Mesenchymal stem cell (in vitro differentiated cells and primary cell): Measurements from ENCODE around the gene CCDC27.

ENCODE experiments used
- DNase-seq: peaks from one replicate; pipeline ENCODE4 v3.0.0-alpha.2; 2013
- H2AFZ ChIP-seq: one replicate; pipeline ENCODE4 v1.6.1; 2013; ENCODE audit warnings: low read depth, mild to moderate bottlenecking, control low read depth, inconsistent platforms, low read length, moderate library complexity
- H2AK5ac ChIP-seq: 2 replicates; pipeline ENCODE4 v1.6.1; 2013; ENCODE audit warnings: low read length, moderate library complexity, mild to moderate bottlenecking, inconsistent platforms; ENCODE audit not compliant: severe bottlenecking
- H2BK120ac ChIP-seq: one replicate; pipeline ENCODE4 v1.6.1; 2013; ENCODE audit warnings: low read depth, mild to moderate bottlenecking, inconsistent platforms, low read length, moderate library complexity
- H2BK12ac ChIP-seq, 2 experiments: one replicate each; pipeline ENCODE4 v1.6.1; 2013; ENCODE audit warnings: inconsistent platforms in 2 of 2, low read length in 2 of 2, mild to moderate bottlenecking in 2 of 2, moderate library complexity in 2 of 2, control low read depth in 1 of 2
- H2BK15ac ChIP-seq: one replicate; pipeline ENCODE4 v1.6.1; 2013; ENCODE audit warnings: mild to moderate bottlenecking, low read depth, inconsistent platforms; ENCODE audit not compliant: poor library complexity, severe bottlenecking
- H2BK5ac ChIP-seq: 2 replicates; pipeline ENCODE4 v1.6.1; 2013; ENCODE audit warnings: low read depth, mild to moderate bottlenecking, low read length, control low read depth, inconsistent platforms; ENCODE audit not compliant: poor library complexity, severe bottlenecking
- H3K14ac ChIP-seq, 2 experiments: one replicate each; pipeline ENCODE4 v1.6.1; 2013; ENCODE audit warnings: inconsistent platforms in 2 of 2, low read length in 2 of 2, control low read depth in 1 of 2, mild to moderate bottlenecking in 1 of 2, moderate library complexity in 1 of 2
- H3K18ac ChIP-seq, 2 experiments: one replicate each; pipeline ENCODE4 v1.6.1; 2013; ENCODE audit warnings: inconsistent platforms in 2 of 2, low read length in 2 of 2, control low read depth in 1 of 2, low read depth in 1 of 2, mild to moderate bottlenecking in 1 of 2
- H3K23ac ChIP-seq, 2 experiments: one replicate each; pipeline ENCODE4 v1.6.1; 2013; ENCODE audit warnings: inconsistent platforms in 2 of 2, low read length in 2 of 2, mild to moderate bottlenecking in 2 of 2, moderate library complexity in 2 of 2, control low read depth in 1 of 2
- H3K27ac ChIP-seq: 2 replicates; pipeline ENCODE4 v1.5.1; 2013; ENCODE audit warnings: mild to moderate bottlenecking, moderate library complexity, low read length, control low read depth, inconsistent platforms; ENCODE audit not compliant: poor library complexity, severe bottlenecking
- H3K27me3 ChIP-seq, 2 experiments: 2 replicates each; pipeline versions ENCODE4 v1.6.1 to v1.7.0; 2013; ENCODE audit warnings: low read length in 2 of 2, mild to moderate bottlenecking in 2 of 2, moderate library complexity in 2 of 2, control low read depth in 1 of 2, inconsistent platforms in 1 of 2; ENCODE audit not compliant: control insufficient read depth in 1 of 2, insufficient read depth in 1 of 2
- H3K36me3 ChIP-seq, 2 experiments: 2 replicates each; pipeline versions ENCODE4 v1.6.1 to v1.7.0; 2013; ENCODE audit warnings: low read length in 2 of 2, control low read depth in 1 of 2, inconsistent platforms in 1 of 2, low read depth in 1 of 2, mild to moderate bottlenecking in 1 of 2; ENCODE audit not compliant: insufficient read depth in 2 of 2, control insufficient read depth in 1 of 2
- H3K4ac ChIP-seq, 2 experiments: one replicate each; pipeline ENCODE4 v1.6.1; 2013; ENCODE audit warnings: inconsistent platforms in 2 of 2, low read length in 2 of 2, mild to moderate bottlenecking in 2 of 2, moderate library complexity in 2 of 2, control low read depth in 1 of 2, low read depth in 1 of 2
- H3K4me1 ChIP-seq: 2 replicates; pipeline ENCODE4 v1.6.1; 2013; ENCODE audit warnings: low read depth, low read length, control low read depth; ENCODE audit not compliant: control insufficient read depth, insufficient read depth
- H3K4me2 ChIP-seq: 2 replicates; pipeline ENCODE4 v1.6.1; 2013; ENCODE audit warnings: low read length, mild to moderate bottlenecking, inconsistent platforms; ENCODE audit not compliant: poor library complexity, severe bottlenecking
- H3K4me3 ChIP-seq, 2 experiments: 2 replicates each; pipeline versions ENCODE4 v1.5.1 to v1.7.0; 2013; ENCODE audit warnings: low read length in 2 of 2, mild to moderate bottlenecking in 2 of 2, control low read depth in 1 of 2, low read depth in 1 of 2; ENCODE audit not compliant: insufficient read depth in 1 of 2
- H3K79me1 ChIP-seq: replicated peaks from 2 replicates; pipeline ENCODE4 v1.6.1; 2013; ENCODE audit warnings: mild to moderate bottlenecking, control low read depth, low read length, inconsistent platforms; ENCODE audit not compliant: poor library complexity, severe bottlenecking
- H3K9ac ChIP-seq: 2 replicates; pipeline ENCODE4 v1.7.0; 2013; ENCODE audit warnings: mild to moderate bottlenecking, low read length, moderate library complexity
- H3K9me3 ChIP-seq: 2 replicates; pipeline ENCODE4 v1.7.0; 2013; ENCODE audit warnings: mild to moderate bottlenecking, low read length; ENCODE audit not compliant: control insufficient read depth
- H4K8ac ChIP-seq: one replicate; pipeline ENCODE4 v1.6.1; 2013; ENCODE audit warnings: inconsistent platforms, mild to moderate bottlenecking, low read length, moderate library complexity
- H4K91ac ChIP-seq: one replicate; pipeline ENCODE4 v1.6.1; 2013; ENCODE audit warnings: mild to moderate bottlenecking, low read length, inconsistent platforms
- WGBS: methylation state at CpG from one replicate; pipeline ENCODE4 v1.1.7; 2013; ENCODE audit warnings: mixed read lengths; 5-methylcytosine and 5-hydroxymethylcytosine counted together

CCDC27 gene

GRCh38 chr1:3712573-3713535 lies 39.4 kb upstream of the CCDC27 start:
- no peak overlapping the region for H3K27ac ChIP-seq

GRCh38 chr1:3713840-3714239 lies 38.4 kb upstream of the CCDC27 start:
- Histone ChIP-seq H3K79me1 (no peaks in the 10 kb centered on the region), H3K4me2 (no peak overlapping the region), H2AFZ (no peak overlapping the region), H3K14ac (no peak overlapping the region), H3K4me1 (peaks cover 2% of the 10 kb centered on the region), H3K36me3 (no peaks in the 10 kb centered on the region), H3K9ac (no peak overlapping the region), H3K9me3 (no peaks in the 10 kb centered on the region), H3K4ac (no peak overlapping the region), H3K27me3 (peaks cover 64 to 88% of the 10 kb centered on the region in 2 experiments), H2AK5ac (no peak overlapping the region), H3K23ac (no peak overlapping the region), H3K18ac (no peak overlapping the region), H2BK12ac (no peak overlapping the region), H2BK15ac (no peak overlapping the region), H2BK5ac (no peak overlapping the region), H3K27ac (no peak overlapping the region), H2BK120ac (no peak overlapping the region), H3K4me3 (no peak overlapping the region), H4K91ac (no peak overlapping the region), H4K8ac (no peak overlapping the region)
- WGBS, result 77% methylated on average over 7 of the region's 7 CpGs
- DNase-seq, result no peak

More at GRCh38 chr1:3712573-3713535, 39.4 kb upstream of the CCDC27 start:
- Histone ChIP-seq H3K23ac (no peak overlapping the region), H3K4me3 (no peak overlapping the region), H3K9ac (no peak overlapping the region), H3K4me1 (no peaks in the 10 kb centered on the region), H3K4me2 (no peak overlapping the region), H2BK5ac (no peak overlapping the region), H4K91ac (no peak overlapping the region), H2AK5ac (no peak overlapping the region), H3K36me3 (no peaks in the 10 kb centered on the region), H2BK120ac (no peak overlapping the region), H3K18ac (no peak overlapping the region), H3K9me3 (no peaks in the 10 kb centered on the region), H2BK15ac (no peak overlapping the region), H4K8ac (no peak overlapping the region), H2BK12ac (no peak overlapping the region), H3K4ac (no peak overlapping the region), H2AFZ (no peak overlapping the region), H3K79me1 (no peaks in the 10 kb centered on the region), H3K27me3 (peaks cover 72 to 93% of the 10 kb centered on the region in 2 experiments), H3K14ac (no peak overlapping the region)
- WGBS, result 75% methylated on average over 19 of the region's 19 CpGs
- no peak for DNase-seq

GRCh38 chr1:3714284-3714741 lies 37.9 kb upstream of the CCDC27 start:
- no peaks in the 10 kb centered on the region for H3K79me1 ChIP-seq
- H3K27ac ChIP-seq, result no peak overlapping the region
- H4K8ac ChIP-seq, result no peak overlapping the region
- H4K91ac ChIP-seq, result no peak overlapping the region
- no peak overlapping the region for H2BK12ac ChIP-seq
- H3K36me3 ChIP-seq, result no peaks in the 10 kb centered on the region
- WGBS, result 80% methylated on average over 10 of the region's 10 CpGs
- no peak overlapping the region for H2BK120ac ChIP-seq
- H3K18ac ChIP-seq, result no peak overlapping the region
- H2AK5ac ChIP-seq, result no peak overlapping the region
- H3K4me2 ChIP-seq, result no peak overlapping the region
- H3K9ac ChIP-seq, result no peak overlapping the region
- H3K14ac ChIP-seq, result no peak overlapping the region
- peaks cover 2% of the 10 kb centered on the region for H3K4me1 ChIP-seq
- H2AFZ ChIP-seq, result no peak overlapping the region
- no peak overlapping the region for H3K23ac ChIP-seq
- no peak overlapping the region for H2BK5ac ChIP-seq
- DNase-seq, result no peak
- no peak overlapping the region for H2BK15ac ChIP-seq
- no peak overlapping the region for H3K4me3 ChIP-seq
- H3K27me3 ChIP-seq, result peaks cover 61 to 88% of the 10 kb centered on the region in 2 experiments
- H3K4ac ChIP-seq, result no peak overlapping the region
- H3K9me3 ChIP-seq, result no peaks in the 10 kb centered on the region

- H3K23ac ChIP-seq, result no peak overlapping the region
- no peak overlapping the region for H3K4me3 ChIP-seq
- peaks cover 56 to 87% of the 10 kb centered on the region in 2 experiments for H3K27me3 ChIP-seq
- no peak overlapping the region for H2BK120ac ChIP-seq
- no peak overlapping the region for H3K4me2 ChIP-seq
- H3K79me1 ChIP-seq, result no peaks in the 10 kb centered on the region
- H3K9me3 ChIP-seq, result no peaks in the 10 kb centered on the region
- H4K91ac ChIP-seq, result no peak overlapping the region
- no peak overlapping the region for H3K4ac ChIP-seq
- H3K18ac ChIP-seq, result no peak overlapping the region
- H2BK5ac ChIP-seq, result no peak overlapping the region
- H3K9ac ChIP-seq, result no peak overlapping the region
- no peak overlapping the region for H3K27ac ChIP-seq
- no peak for DNase-seq
- H3K14ac ChIP-seq, result no peak overlapping the region
- H2AK5ac ChIP-seq, result no peak overlapping the region
- no peak overlapping the region for H2AFZ ChIP-seq
- H2BK15ac ChIP-seq, result no peak overlapping the region
- WGBS, result 86% methylated on average over 10 of the region's 10 CpGs
- no peaks in the 10 kb centered on the region for H3K36me3 ChIP-seq
- H2BK12ac ChIP-seq, result no peak overlapping the region
- H4K8ac ChIP-seq, result no peak overlapping the region
- H3K4me1 ChIP-seq, result peaks cover 2% of the 10 kb centered on the region
These were observed 37.4 kb upstream of the CCDC27 start for GRCh38 chr1:3714814-3715213.
